Transverse colon (tissue), 4 donors: ENCODE measurements around the gene STK35. TPM values are rescaled to one million over a fixed set of nuclear protein-coding genes. Genes with fewer than 3 reads are reported as not detected.

Source experiments
- DNase-seq: peaks from one replicate; pipeline ENCODE4 v3.0.0-alpha.2; 2019
- H3K27ac ChIP-seq, 4 donors: fragments of 200-600 bp; sonication (generic); 2 replicates each; pipeline ENCODE4 v1.5.1; 2016 to 2018; ENCODE audit warnings: inconsistent platforms in 4 of 4
- H3K27me3 ChIP-seq: fragments of 200-600 bp; sonication (generic); 2 replicates; pipeline ENCODE4 v1.5.1; 2017; ENCODE audit warnings: inconsistent platforms
- H3K36me3 ChIP-seq, 4 donors: fragments of 200-600 bp; sonication (generic); 2 replicates each; pipeline ENCODE4 v1.5.1; 2017 to 2019; ENCODE audit warnings: inconsistent platforms in 4 of 4
- H3K4me1 ChIP-seq, 4 donors: fragments of 200-600 bp; sonication (generic); 2 replicates each; pipeline ENCODE4 v1.5.1; 2017 to 2020; ENCODE audit warnings: inconsistent platforms in 4 of 4
- H3K4me3 ChIP-seq, 4 donors: fragments of 200-600 bp; sonication (generic); 1 replicate in 1 of 4; 2 replicates in 3 of 4; pipeline versions ENCODE4 v1.5.1 to v1.6.1; 2017 to 2019; ENCODE audit warnings: inconsistent platforms in 4 of 4
- H3K9me3 ChIP-seq, 2 donors: fragments of 200-600 bp; sonication (generic); 2 replicates each; pipeline ENCODE4 v1.5.1; 2017 to 2019; ENCODE audit warnings: inconsistent platforms in 2 of 2
- CTCF ChIP-seq, 5 experiments: fragments of 200-600 bp in 3 of 5; fragments of 450-650 bp in 2 of 5; sonication (generic) in 3 of 5; IDR thresholded peaks; 1 replicate in 2 of 5; 2 replicates in 3 of 5; pipeline ENCODE4 v1.5.1; 2016 to 2017; ENCODE audit warnings: antibody characterized with exemption in 5 of 5, inconsistent platforms in 3 of 5, mild to moderate bottlenecking in 2 of 5, moderate library complexity in 1 of 5
- EP300 ChIP-seq: sonication (generic); formaldehyde crosslinking; IDR thresholded peaks from one replicate; pipeline ENCODE4 v1.6.1; 2017; ENCODE audit warnings: antibody characterized with exemption, low read depth
- POLR2A ChIP-seq: fragments of 450-650 bp; IDR thresholded peaks from one replicate; pipeline ENCODE4 v1.6.1; 2016; ENCODE audit warnings: antibody characterized with exemption, mild to moderate bottlenecking, moderate library complexity
- POLR2AphosphoS5 ChIP-seq, 3 donors: sonication (generic); formaldehyde crosslinking; IDR thresholded peaks; one replicate each; pipeline ENCODE4 v1.6.1; 2016; ENCODE audit warnings: antibody characterized with exemption in 3 of 3
- WGBS, 2 donors: methylation state at CpG; one replicate each; pipeline ENCODE4 v1.1.5; 2018; ENCODE audit warnings: low coverage in 1 of 2; 5-methylcytosine and 5-hydroxymethylcytosine counted together
- in situ Hi-C, 4 donors: fragments of 200-750 bp; cut with MboI; loops; one replicate each; pipeline versions ENCODE4 v1.15.0 to v1.15.1; 2017; ENCODE audit warnings: low sequenced_read_pairs in 3 of 4, low pct_ligation_motif_present in 1 of 4, low pct_unique_long_range_greater_than_20kb in 1 of 4
- intact Hi-C: fragments of 100-400 bp; cut with DNase I; formaldehyde crosslinking; loops from one replicate; pipeline ENCODE4 v1.15.1; 2023; ENCODE audit warnings: low total_unique reads
- total RNA-seq, 4 donors: library from RNA; depleted of rRNA; stranded (reverse); fragments of >200 nt; gene quantifications; one replicate each; pipeline ENCODE4 v1.1.0, GENCODE V29; 2016

Gene STK35
- total RNA-seq: 10 to 100 TPM; 19.9 to 27.9 (median 23.9) TPM

DNA sequence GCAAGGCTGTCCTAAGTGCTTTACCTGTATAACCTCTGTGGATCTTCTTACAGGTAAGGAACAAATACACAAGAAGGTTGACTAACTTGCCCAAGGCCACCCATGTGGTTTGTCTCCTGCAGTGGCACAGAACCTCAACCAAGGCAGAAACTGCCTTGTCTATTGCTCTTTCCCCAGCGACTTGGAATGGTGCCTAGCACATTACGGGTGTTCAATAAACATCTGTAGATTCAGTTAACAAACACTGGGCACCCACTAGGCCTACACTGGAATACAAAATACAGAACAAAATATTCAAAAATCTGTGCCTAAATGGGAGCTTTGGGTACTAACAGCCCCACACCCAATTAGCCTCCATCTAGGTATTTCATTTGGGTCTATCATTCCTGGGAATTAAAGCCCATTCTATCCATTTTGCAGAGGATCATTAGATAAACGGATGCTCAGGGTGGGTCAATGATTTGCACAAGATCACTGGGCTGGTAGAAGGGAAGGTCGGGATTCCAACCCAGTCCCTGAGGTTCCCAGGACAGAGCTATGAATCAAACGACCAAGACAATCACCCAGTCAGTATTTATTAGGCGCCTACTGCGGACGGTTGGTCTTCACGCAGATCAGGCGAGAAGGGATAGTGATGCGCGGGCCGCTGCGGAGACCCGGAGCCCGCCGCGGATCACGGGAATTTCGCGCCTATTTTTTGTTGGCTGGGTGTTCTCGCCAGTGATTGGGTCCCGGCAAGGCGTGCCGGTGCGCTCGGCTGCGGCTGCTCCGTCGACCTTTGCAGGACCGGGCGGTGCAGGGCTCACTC lies at the start of gene STK35:
Gene STK35 (plus strand): TSS at position 771 of the 808 bp plus-strand sequence. CDS start 55 bp downstream, outside the sequence.
- Histone ChIP-seq H3K36me3 (no peaks in the 10 kb centered on the region), H3K27me3 (no peaks in the 10 kb centered on the region), H3K27ac (peak within 1 kb of the TSS; percentile 95 to 98 (median 97)), H3K9me3 (no peaks in the 10 kb centered on the region), H3K4me1 (peaks cover 16 to 33% (median 21%) of the 10 kb centered on the region in 4 donors), H3K4me3 (peak within 1 kb of the TSS; percentile 45 to 89 (median 69))
- in situ Hi-C loops: no loop called here
- TF ChIP-seq EP300 (no peak), POLR2AphosphoS5 (IDR thresholded peaks at IDR 0.05) (no peak), CTCF (IDR thresholded peaks at IDR 0.05) (no peak), POLR2A (no peak)
- 1 to 24% methylated on average over 2 to 8 of the region's 32 CpGs for WGBS, 2 donors
- DNase-seq: peak; percentile 85
- intact Hi-C loops: loop anchor here (5.0 kb wide), 1 partner anchor 204 kb away; the partner anchor contains the start of gene SIRPA

DNA sequence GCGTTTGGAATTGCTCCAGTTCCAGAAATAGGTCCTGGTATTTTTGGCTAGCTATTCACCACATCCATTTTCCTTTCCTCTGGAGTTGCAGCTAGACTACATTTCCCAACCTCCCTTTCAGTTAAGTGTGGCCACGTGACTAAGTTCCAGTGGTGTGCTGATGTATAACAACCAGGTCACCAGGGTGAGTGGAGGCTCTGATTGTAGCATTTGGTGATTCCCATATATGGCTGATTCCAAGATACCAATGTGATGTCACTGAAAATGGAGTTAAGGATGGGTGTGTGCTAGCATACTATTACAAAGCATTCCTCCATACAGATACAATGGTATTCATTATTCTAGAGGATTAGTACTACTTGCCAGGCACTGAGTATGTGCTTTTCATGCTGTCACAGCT lies 49.7 kb upstream of the STK35 start:
- H3K36me3 ChIP-seq: no peaks in the 10 kb centered on the region
- in situ Hi-C loops: no loop called here
- H3K27ac ChIP-seq: no peak overlapping the region
- DNase-seq: no peak
- H3K4me1 ChIP-seq: no peaks in the 10 kb centered on the region
- peaks cover 31% of the 10 kb centered on the region for H3K27me3 ChIP-seq
- intact Hi-C loops: no loop called here
- TF ChIP-seq EP300 (no peak), POLR2A (no peak), POLR2AphosphoS5 (IDR thresholded peaks at IDR 0.05) (no peak), CTCF (IDR thresholded peaks at IDR 0.05) (no peak)
- no peak overlapping the region for H3K4me3 ChIP-seq
- 47 to 69% methylated on average over 2 of the region's 2 CpGs for WGBS, 2 donors
- H3K9me3 ChIP-seq: peaks cover 0 to 3% of the 10 kb centered on the region in 2 donors

GRCh38 chr20:2052741-2053140 lies 48.9 kb upstream of the STK35 start:
- 59% methylated on average over 1 of the region's 1 CpG; no CpG with 5 or more reads in 1 of the 2 donors for WGBS, 2 donors
- Histone ChIP-seq H3K4me3 (no peak overlapping the region), H3K4me1 (no peaks in the 10 kb centered on the region), H3K36me3 (no peaks in the 10 kb centered on the region), H3K27me3 (peaks cover 27% of the 10 kb centered on the region), H3K27ac (no peak overlapping the region), H3K9me3 (peaks cover 0 to 3% of the 10 kb centered on the region in 2 donors)
- intact Hi-C loops (no loop called here), in situ Hi-C loops (no loop called here)
- no peak for DNase-seq
- TF ChIP-seq POLR2A (no peak), EP300 (no peak), CTCF (IDR thresholded peaks at IDR 0.05) (no peak), POLR2AphosphoS5 (IDR thresholded peaks at IDR 0.05) (no peak)

DNA sequence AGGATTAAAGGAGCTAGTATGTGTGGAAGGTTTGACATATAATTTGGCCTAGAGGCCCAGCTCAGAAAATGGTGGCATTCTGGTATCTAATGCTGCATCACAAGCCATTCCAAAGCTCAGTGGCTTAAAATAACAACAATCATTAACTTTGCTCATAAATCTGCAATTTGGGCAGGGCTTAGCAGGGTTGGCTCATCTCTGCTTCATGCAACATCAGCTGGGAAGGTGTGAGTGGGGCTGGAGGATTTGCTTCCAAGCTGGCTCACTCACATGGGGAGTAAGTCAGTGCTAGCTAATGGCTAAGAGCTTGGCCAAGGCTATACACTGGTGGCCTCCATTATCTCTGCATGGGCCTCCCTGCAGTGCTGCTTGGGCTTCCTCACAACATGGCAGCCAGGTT lies 48.0 kb upstream of the STK35 start:
- Histone ChIP-seq H3K4me3 (no peak overlapping the region), H3K9me3 (peaks cover 0 to 3% of the 10 kb centered on the region in 2 donors), H3K4me1 (no peaks in the 10 kb centered on the region), H3K27ac (no peak overlapping the region), H3K27me3 (peaks cover 26% of the 10 kb centered on the region), H3K36me3 (no peaks in the 10 kb centered on the region)
- in situ Hi-C loops: no loop called here
- DNase-seq: no peak
- intact Hi-C loops: no loop called here
- TF ChIP-seq CTCF (IDR thresholded peaks at IDR 0.05) (no peak), POLR2A (no peak), POLR2AphosphoS5 (IDR thresholded peaks at IDR 0.05) (no peak), EP300 (no peak)
